Ovary (tissue), 9 donors: ENCODE results near the gene SLC9A9. TPM values are rescaled to one million over a fixed set of nuclear protein-coding genes. Genes with fewer than 3 reads are reported as not detected.

Experiments used
- DNase-seq, 5 donors: peaks; one replicate each; pipeline ENCODE4 v3.0.0-alpha.2; 2019 to 2020
- H3K27ac ChIP-seq, 2 donors: fragments of 200-600 bp; one replicate each; pipeline versions ENCODE4 v1.5.1 to v1.8.0; 2019 to 2022
- H3K27me3 ChIP-seq: fragments of 200-600 bp; one replicate; pipeline ENCODE4 v1.8.0; 2022
- H3K36me3 ChIP-seq: fragments of 200-600 bp; sonication (generic); one replicate; pipeline ENCODE4 v1.5.1; 2019
- H3K4me1 ChIP-seq: one replicate; pipeline ENCODE4 v1.8.1; 2013; ENCODE audit warnings: mild to moderate bottlenecking, moderate library complexity; ENCODE audit not compliant: insufficient read depth
- H3K4me3 ChIP-seq: fragments of 200-600 bp; sonication (generic); one replicate; pipeline ENCODE4 v1.5.1; 2017
- H3K9me3 ChIP-seq, 2 donors: fragments of 200-600 bp in 1 of 2; sonication (generic) in 1 of 2; one replicate each; pipeline versions ENCODE4 v1.5.1 to v1.8.1; 2013 to 2019; ENCODE audit warnings: mild to moderate bottlenecking in 1 of 2, moderate library complexity in 1 of 2
- EP300 ChIP-seq: sonication (generic); formaldehyde crosslinking; IDR thresholded peaks from one replicate; pipeline ENCODE4 v1.6.1; 2017; ENCODE audit warnings: antibody characterized with exemption
- POLR2A ChIP-seq: fragments of 450-650 bp; IDR thresholded peaks from one replicate; pipeline ENCODE4 v1.6.1; 2017; ENCODE audit warnings: antibody characterized with exemption, mild to moderate bottlenecking, moderate library complexity
- WGBS, 3 donors: extraction: QIAGEN DNeasy Blood & Tissue Kit in 1 of 3; methylation state at CpG; one replicate each; pipeline versions ENCODE4 v1.1.5 to v1.1.7; 2013 to 2017; 5-methylcytosine and 5-hydroxymethylcytosine counted together
- intact Hi-C, 4 donors: fragments of 100-400 bp; cut with DNase I; formaldehyde crosslinking; loops; one replicate each; pipeline versions ENCODE4 v1.11.0 to v1.15.1; 2022 to 2023
- polyA plus RNA-seq, 2 donors: library from polyadenylated mRNA; stranded (reverse); fragments of 200-250 nt in 1 of 2; fragments of 350-450 nt in 1 of 2; fragmentation: Illumina TruSeq in 1 of 2; extraction: RNeasy Lipid Tissue Mini Kit (QIAGEN cat#74804) in 1 of 2; gene quantifications; one replicate each; pipeline ENCODE4 v1.2.3, GENCODE V29; 2013 to 2014
- total RNA-seq, 7 donors: library from RNA; depleted of rRNA in 2 of 7; stranded (reverse); fragments of >200 nt in 2 of 7; fragmentation: NEBNext Ultra II Directional in 3 of 7; extraction: Animal tissue kit (Norgen Biotek cat#: 25700) in 3 of 7; gene quantifications; one replicate each; pipeline versions ENCODE4 v1.1.0 to v1.2.4, GENCODE V29; 2016 to 2023
- TF ChIP-seq, protein P1 (sequence below), 3 donors: fragments of 450-650 bp in 2 of 3; fragments of 200-600 bp in 1 of 3; IDR thresholded peaks; one replicate each; pipeline versions ENCODE4 v1.5.1 to v1.8.0; 2016 to 2022; ENCODE audit warnings: antibody characterized with exemption in 3 of 3, mild to moderate bottlenecking in 1 of 3
- donor health status: DM: no; HTN: no; CAD: no; lungs with moderate emphysema.
- donor health status: DM: no; HTN: no; CAD: no.
- donor health status: Bipolar disorder and iron deficiency.
- donor health status: DM: yes; HTN: yes; CAD: no.
- donor health status: DM: no; HTN: no; CAD: no.
- donor health status: DM: yes; HTN: yes; CAD: no.

Gene SLC9A9
- total and polyA plus RNA-seq, 9 donors = 7.0 to 22.7 (median 13.5) TPM

DNA sequence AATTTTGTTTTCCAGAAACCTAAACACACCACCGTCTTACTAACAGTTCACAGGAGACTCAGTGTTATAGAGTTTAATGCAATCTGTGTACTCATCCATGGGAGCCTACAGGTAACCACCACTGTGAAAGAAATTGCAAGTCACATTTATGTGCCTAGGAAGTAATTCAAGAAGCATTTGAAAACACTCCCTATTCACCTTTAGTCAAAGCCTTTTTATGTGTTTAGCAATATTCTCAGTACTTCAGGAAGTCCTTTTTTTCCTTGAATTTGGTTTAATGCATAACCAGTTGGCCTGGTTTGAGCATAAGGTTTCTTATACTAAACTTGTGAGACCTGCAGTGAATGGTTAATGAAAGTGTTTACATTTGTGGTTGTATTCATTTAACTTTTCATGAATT is 382.6 kb downstream of the SLC9A9 start:
- intact Hi-C loops = no loop called here
- 92 to 97% (median 96%) methylated on average over 1 of the region's 1 CpG for WGBS, 3 donors
- Histone ChIP-seq H3K4me3 (no peak overlapping the region), H3K27me3 (no peaks in the 10 kb centered on the region), H3K27ac (no peak overlapping the region), H3K36me3 (no peaks in the 10 kb centered on the region), H3K9me3 (no peaks in the 10 kb centered on the region), H3K4me1 (no peaks in the 10 kb centered on the region)
- TF ChIP-seq POLR2A (no peak), EP300 (no peak)
- TF ChIP-seq, protein P1, sequence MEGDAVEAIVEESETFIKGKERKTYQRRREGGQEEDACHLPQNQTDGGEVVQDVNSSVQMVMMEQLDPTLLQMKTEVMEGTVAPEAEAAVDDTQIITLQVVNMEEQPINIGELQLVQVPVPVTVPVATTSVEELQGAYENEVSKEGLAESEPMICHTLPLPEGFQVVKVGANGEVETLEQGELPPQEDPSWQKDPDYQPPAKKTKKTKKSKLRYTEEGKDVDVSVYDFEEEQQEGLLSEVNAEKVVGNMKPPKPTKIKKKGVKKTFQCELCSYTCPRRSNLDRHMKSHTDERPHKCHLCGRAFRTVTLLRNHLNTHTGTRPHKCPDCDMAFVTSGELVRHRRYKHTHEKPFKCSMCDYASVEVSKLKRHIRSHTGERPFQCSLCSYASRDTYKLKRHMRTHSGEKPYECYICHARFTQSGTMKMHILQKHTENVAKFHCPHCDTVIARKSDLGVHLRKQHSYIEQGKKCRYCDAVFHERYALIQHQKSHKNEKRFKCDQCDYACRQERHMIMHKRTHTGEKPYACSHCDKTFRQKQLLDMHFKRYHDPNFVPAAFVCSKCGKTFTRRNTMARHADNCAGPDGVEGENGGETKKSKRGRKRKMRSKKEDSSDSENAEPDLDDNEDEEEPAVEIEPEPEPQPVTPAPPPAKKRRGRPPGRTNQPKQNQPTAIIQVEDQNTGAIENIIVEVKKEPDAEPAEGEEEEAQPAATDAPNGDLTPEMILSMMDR (IDR thresholded peaks at IDR 0.05) = no peak
- no peak for DNase-seq

DNA sequence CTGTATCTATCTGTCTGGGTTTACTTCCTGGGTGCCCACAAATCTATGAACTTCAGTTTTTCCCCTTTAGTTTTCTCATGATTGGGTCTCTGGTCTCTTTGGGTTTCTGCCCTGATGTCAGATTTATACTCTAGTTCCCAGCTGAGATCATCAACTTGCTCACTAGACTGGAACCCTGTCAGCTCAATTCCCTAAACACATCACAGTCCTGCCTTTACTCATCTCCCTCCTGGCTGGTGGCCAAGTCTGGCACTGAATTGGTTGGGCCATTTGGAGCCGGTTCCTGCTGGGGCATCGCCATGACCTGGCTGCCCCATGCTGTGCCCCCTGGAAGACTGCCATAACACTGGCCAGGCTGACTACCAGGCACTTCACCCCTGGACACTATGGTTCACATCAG is 383.4 kb downstream of the SLC9A9 start:
- no peak for DNase-seq
- TF ChIP-seq EP300 (no peak), POLR2A (no peak)
- TF ChIP-seq, protein P1 (IDR thresholded peaks at IDR 0.05) = no peak
- H3K36me3 ChIP-seq = no peaks in the 10 kb centered on the region
- intact Hi-C loops = no loop called here
- no peaks in the 10 kb centered on the region for H3K4me1 ChIP-seq
- 64 to 75% (median 74%) methylated on average over 2 of the region's 2 CpGs for WGBS, 3 donors
- no peak overlapping the region for H3K4me3 ChIP-seq
- no peaks in the 10 kb centered on the region for H3K27me3 ChIP-seq
- no peak overlapping the region for H3K27ac ChIP-seq
- H3K9me3 ChIP-seq = no peaks in the 10 kb centered on the region

DNA sequence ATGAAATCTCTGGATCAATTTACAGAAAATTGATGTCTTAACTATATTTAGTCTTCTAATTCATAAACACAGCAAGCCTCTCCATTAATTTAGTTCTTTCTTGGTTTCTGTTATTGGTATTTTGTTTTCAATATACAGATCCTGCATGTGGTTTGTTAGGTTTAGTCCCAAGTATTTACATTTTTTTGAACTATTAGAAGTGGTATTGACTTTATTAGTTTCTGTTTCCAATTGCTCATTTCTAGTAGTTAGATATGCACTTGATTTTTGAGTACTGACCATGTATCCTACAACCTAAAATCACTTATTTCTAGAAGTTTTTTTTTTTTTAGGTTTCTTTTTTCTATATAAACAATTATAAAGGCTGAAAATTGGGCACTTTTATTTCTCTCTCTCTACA is 392.8 kb downstream of the SLC9A9 start:
- Histone ChIP-seq H3K27me3 (no peaks in the 10 kb centered on the region), H3K9me3 (no peaks in the 10 kb centered on the region), H3K4me3 (no peak overlapping the region), H3K27ac (no peak overlapping the region), H3K4me1 (no peaks in the 10 kb centered on the region), H3K36me3 (no peaks in the 10 kb centered on the region)
- intact Hi-C loops = no loop called here
- TF ChIP-seq POLR2A (no peak), EP300 (no peak)
- TF ChIP-seq, protein P1 (IDR thresholded peaks at IDR 0.05) = no peak
- DNase-seq = no peak

DNA sequence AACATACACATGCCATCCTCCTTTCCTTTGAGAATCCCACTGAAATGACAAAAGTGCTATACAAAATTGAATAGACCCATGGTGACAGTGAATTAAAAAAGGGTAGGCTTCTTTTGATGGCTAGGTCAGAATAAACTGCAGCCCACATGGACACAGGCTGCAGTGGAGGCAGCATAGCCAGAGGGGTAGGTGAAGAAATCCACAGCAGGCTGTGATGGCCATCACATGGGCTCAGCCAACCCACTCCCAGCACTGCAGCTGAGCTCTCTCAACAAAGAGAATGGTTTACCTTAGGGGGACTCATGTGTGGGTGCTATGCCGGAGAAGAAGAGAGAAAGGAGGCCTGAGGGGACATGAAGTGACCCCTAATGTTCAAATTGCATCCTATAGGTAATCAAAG is 397.6 kb downstream of the SLC9A9 start:
- intact Hi-C loops = no loop called here
- no peaks in the 10 kb centered on the region for H3K36me3 ChIP-seq
- no peak overlapping the region for H3K27ac ChIP-seq
- no peak overlapping the region for H3K4me3 ChIP-seq
- no peak for DNase-seq
- H3K27me3 ChIP-seq = no peaks in the 10 kb centered on the region
- no peaks in the 10 kb centered on the region for H3K9me3 ChIP-seq
- TF ChIP-seq, protein P1 (IDR thresholded peaks at IDR 0.05) = no peak
- TF ChIP-seq EP300 (no peak), POLR2A (no peak)
- H3K4me1 ChIP-seq = no peaks in the 10 kb centered on the region
- WGBS, 3 donors = 90 to 100% (median 94%) methylated on average over 1 of the region's 1 CpG

DNA sequence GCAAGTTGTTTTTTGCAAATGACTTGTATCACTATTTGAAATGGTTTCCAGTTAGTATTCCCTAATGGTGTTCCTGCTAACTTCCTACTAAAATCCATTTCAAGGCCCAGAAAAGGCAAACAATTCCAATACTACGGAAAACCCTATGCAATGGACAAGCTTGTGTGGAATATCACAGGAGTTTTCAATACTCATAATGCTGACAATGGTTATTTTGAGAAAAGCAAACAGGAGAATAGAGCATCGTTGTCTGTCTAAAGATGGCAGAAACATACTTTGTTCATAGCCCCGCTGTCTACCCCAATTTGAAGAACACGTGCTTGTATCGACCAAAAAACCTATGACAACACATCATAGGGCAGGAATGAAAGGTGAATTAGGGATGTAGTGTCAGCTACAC is 400.8 kb downstream of the SLC9A9 start:
- no peak for DNase-seq
- no peaks in the 10 kb centered on the region for H3K9me3 ChIP-seq
- H3K4me1 ChIP-seq = no peaks in the 10 kb centered on the region
- no peaks in the 10 kb centered on the region for H3K36me3 ChIP-seq
- 75 to 95% (median 86%) methylated on average over 5 of the region's 5 CpGs for WGBS, 3 donors
- intact Hi-C loops = no loop called here
- no peak overlapping the region for H3K27ac ChIP-seq
- H3K27me3 ChIP-seq = no peaks in the 10 kb centered on the region
- H3K4me3 ChIP-seq = no peak overlapping the region
- TF ChIP-seq POLR2A (no peak), EP300 (no peak)
- TF ChIP-seq, protein P1 (IDR thresholded peaks at IDR 0.05) = no peak
